Measurements from ENCODE around the gene CYP21A2.
"Not testable (repeated sequence)": the region's sequence is repeated elsewhere in the genome, so short reads cannot be mapped to it uniquely, and the experiment has no call there.

The CYP21A2 gene

DNA sequence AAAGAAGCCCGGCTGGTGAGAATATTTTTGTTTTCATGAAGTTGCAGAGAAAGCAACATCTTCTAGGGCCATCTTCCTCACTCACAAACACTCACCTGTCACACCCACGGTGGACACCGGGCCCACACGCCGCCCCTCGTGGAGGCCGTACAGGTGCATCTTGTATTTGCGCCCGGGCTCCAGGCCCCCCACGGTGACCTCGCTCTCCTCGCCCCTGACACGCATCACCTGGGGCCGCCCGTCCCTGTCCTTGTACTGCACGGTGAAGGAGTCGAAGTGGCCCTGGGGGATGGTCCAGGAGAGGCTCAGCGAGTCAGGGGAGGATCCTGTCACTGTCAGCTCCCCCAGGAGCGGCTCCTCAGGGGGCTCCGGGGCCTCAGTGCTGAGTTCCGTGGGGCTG, 17.5 kb downstream of the CYP21A2 start:
- DNase-seq (ENCODE audit: low spot score), result not testable (repeated sequence)

DNA sequence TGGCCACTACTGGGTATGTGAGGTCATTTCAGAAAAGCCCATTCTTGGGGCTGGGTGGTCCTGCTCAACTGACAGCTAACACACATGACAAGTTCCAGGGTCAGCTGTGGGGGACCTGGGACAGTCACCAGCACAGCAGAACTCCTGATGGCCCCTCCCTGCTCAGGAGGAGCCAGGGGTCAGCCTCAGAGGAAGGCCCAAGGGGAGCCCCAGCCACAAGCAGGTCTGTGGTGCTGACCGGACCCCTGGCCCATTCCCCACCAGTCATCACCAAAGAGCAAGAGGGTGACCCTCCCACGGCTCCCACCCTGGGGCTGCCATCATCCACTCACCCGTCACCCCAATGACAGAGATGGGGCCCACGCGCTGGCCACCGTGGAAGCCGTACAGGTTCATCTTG, 18.0 kb downstream of the CYP21A2 start:
- no peak for DNase-seq (ENCODE audit: low spot score)

DNA sequence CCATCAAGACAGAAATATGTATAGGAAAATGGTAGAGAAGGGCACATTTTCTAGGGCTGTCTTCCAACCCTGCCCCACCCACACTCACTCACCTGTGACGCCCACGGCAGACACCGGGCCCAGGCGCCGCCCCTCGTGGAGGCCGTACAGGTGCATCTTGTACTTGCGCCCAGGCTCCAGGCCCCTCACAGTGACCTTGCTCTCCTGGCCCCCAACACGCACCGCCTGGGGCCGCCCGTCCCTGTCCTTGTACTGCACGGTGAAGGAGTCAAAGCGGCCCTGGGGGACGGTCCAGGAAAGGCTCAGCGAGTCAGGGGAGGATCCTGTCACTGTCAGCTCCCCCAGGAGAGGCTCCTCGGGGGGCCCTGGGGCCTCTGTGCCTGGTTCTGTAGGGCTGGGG, 19.8 kb downstream of the CYP21A2 start:
- DNase-seq (ENCODE audit: low spot score), result no peak

DNA sequence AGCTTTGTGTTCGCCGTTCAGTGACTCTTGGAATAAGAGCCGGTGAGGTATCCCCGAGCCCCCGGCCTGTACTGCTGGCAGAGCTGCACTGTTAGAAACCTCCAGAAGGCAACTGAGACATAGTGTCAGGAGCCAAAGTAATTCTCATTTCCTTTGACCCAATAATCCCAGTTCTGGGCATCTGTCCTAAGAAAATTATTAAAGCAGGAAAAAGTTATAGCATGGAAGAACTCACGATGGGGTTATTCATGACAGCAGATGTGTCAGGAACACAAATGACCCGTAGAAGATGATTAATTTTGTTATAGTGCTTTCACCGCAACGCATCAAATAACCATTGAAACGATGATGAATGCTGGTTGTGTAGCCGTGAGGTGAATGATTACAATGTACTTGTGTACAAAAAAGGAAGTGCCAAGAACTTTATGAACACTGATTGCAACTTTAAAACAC, 20.3 kb downstream of the CYP21A2 start:
- DNase-seq (ENCODE audit: low spot score), result no peak

DNA sequence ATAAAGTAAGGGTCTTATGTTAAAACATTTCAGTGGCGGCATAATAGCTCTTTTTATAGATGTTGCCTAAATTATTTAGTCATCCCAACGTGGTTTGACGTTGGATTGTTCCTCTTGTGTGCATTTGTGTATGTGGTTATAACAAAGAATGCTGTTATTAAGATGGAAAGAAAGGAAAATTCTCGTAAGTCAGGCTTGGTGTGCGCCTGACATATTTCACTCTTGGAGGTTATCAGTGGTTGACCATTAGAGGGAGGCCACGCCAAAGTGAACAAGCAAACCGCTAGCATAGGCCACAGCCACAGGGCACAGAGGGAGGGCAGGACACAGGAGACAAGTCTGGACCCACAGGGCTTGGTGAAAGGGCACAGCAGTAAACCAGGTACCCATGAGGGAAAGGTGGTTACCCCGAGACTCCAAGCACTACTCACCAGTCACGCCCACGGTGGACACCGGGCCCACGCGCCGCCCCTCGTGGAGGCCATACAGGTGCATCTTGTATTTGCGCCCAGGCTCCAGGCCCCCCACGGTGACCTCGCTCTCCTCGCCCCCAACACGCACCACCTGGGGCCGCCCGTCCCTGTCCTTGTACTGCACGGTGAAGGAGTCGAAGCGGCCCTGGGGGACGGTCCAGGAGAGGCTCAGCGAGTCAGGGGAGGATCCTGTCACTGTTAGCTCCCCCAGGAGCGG, 22.9 kb downstream of the CYP21A2 start:
- DNase-seq (ENCODE audit: low spot score), result no peak

DNA sequence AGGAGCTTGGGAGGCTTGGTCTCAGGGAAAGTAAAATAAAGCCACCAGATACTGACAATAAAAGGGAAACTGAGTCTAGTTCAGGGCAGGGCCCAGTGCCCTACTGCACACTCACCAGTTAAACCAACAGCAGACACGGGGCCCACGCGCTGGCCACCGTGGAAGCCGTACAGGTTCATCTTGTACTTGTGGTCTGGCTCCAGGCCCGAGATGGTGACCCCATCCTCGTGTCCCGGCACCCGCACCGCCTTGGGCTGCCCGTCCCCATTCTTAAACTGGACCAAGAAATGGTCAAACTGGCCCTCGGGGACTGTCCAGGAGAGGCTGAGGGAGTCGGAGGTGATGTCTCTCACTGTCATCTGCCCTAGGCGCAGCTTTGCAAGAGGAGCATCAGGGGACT, 26.5 kb downstream of the CYP21A2 start:
- no peak for DNase-seq (ENCODE audit: low spot score)

DNA sequence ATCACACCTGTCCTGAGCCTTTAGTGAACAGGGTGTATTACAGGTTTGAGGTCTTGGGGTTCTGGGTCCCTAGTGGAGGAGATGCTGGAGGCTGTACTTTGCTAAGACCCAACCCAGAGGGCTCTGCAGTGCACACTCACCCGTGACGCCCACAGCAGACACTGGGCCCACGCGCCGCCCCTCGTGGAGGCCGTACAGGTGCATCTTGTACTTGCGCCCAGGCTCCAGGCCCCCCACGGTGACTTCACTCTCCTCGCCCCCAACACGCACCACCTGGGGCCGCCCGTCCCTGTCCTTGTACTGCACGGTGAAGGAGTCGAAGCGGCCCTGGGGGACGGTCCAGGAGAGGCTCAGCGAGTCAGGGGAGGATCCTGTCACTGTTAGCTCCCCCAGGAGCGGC, 29.3 kb downstream of the CYP21A2 start:
- not testable (repeated sequence) for DNase-seq (ENCODE audit: low spot score)

DNA sequence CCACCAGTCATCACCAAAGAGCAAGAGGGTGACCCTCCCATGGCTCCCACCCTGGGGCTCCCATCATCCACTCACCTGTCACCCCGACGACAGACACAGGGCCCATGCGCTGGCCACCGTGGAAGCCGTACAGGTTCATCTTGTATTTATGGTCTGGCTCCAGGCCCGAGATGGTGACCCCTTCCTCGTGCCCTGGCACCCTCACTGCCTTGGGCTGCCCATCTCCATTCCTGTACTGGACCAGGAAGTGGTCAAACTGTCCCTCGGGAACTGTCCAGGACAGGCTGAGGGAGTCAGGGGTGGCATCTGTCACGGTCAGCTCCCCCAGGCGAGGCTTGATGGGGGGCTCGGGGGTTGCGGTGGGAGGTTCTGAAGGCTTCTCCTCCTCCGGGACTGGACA, 30.1 kb downstream of the CYP21A2 start:
- not testable (repeated sequence) for DNase-seq (ENCODE audit: low spot score)

DNA sequence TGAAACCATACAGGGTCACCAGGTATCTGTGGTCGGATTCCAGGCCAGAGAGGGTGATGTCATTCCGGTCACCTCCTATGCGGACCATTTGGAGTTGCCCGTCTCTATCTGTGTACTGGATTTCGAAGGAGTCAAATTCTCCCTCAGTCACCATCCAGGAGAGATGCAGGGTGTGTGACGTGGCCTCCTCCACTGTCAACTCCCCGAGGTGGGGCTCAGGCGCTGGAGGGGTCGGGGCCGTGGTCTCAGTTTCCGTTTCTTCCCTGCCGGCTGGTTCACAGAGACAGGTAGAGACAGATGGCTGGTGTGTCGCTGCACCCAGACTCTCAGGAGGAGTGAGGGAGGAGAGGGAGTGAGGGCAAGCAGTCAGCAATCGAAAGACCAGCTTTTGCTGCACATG, 30.7 kb downstream of the CYP21A2 start:
- DNase-seq (ENCODE audit: low spot score), result no peak

DNA sequence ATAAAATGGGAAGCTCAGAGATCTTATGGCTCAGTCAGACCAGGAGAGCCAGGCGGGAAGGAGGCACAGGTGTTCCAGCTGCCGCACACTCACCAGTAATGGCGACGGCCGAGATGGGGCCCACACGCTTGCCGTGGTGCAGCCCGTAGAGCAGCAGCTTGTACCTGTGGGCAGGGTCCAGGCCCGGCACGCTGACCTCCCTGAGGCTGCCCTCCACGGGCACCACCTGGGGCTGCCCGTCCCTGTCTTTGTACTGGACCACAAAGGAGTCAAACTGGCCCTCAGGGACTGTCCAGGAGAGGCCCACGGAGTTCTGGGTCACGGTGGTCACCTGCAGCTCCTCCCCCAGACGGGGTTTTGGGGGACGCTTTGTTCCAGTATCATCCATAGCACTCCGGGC, 31.2 kb downstream of the CYP21A2 start:
- DNase-seq (ENCODE audit: low spot score), result no peak

DNA sequence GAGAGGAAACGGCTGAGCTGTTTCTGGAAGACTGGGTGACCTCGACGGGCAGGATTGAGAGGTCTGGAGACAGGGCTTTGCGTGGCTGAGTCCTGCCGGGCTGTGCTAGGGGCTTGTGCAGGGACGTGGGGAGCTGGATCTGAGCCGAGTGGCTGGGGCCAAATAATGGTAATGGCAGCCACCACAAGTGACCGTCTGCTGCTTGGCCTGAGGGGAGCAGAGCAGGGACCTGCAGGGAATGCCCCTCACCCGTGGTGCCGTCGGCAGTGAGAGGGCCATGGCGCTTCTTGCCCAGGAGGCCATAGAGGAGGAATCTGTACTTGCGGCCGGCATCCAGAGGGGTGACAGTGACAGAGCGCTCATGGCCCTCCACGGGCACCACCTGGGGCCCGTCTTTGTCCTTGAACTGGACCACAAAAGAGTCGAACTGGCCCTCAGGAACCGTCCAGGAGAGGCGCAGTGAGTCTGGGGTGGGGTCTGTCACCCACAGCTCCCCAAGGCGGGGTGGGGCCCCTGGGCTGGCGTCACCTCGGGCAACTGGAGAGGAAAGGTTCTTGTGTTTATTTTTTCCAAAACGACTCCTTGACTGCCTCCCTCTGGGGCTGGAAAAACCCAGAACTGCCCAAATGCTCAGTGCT, 31.8 kb downstream of the CYP21A2 start:
- DNase-seq (ENCODE audit: low spot score), result no peak

DNA sequence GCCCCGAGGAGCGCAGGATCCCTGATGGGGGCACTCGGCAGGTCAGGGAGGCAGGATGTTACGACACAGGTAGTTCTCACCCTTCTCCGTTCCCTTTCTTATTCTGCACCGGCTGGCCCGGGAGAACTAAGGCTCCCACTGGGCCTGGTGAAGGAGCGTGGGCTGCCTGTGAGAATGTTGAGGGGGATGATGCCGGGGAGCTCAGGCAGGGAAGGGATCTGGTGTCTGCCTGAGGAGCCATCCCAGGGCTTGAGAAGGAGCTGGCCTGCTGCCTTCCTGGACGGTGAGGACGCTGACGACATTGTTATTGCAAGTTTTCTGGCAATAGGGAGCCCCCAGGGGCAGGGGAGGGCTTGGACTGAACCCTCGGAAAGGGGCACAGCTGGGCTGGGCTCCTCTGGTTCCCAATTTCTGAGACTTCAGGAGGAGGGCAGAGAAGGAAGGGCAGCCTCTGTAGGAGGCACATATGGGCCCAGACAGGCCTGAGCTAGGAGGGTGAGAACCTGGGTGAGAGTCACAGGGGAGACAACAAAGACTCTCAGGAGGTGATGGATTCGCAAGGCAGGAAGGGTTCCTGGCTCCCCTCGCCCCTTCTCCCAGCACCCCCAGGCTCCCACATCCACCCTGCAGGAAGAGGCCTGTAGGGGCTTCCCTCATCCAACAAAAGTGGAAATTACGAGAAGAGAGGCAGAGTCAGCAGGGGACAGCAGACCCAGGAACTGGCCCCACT, 32.8 kb downstream of the CYP21A2 start:
- no peak for DNase-seq (ENCODE audit: low spot score)

DNA sequence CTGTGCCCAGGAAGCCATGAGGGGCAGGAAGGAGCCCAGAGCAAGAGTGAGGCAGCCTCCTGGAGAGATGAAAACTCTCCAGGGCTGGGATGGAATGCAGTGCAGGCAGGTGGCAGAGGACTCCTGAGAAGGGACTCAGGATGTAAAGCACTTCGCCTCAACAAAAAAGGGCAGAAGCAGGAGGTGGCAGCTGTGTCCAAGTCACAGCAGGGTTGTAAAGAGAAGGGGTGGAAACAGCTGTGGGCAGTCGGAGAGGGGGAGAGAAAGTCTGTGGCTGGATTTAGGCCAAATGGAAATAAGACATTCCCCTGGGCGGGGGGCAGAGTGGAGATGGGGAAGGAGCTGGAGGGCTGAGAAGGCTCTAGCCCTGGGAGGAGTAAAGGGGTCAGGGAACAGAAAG, 34.9 kb downstream of the CYP21A2 start:
- no peak for DNase-seq (ENCODE audit: low spot score)

DNA sequence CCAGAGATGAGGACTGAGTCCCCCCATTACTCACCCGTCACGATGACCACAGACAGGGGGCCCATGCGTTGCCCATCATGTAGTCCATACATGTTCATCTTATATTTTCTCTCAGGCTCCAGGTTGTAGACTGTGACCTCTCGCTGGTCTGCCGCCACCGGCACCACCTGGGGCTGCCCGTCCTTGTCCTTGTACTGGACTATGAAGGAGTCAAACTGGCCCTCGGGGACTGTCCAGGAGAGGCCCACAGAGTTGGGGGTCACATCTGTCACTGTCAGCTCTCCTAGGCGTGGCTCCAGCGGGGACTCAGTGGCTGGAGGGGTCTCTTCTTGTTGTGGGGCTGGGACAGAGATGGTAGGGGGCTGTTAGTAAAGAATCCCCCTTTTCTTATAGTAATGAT, 35.4 kb downstream of the CYP21A2 start:
- no peak for DNase-seq (ENCODE audit: low spot score)

DNA sequence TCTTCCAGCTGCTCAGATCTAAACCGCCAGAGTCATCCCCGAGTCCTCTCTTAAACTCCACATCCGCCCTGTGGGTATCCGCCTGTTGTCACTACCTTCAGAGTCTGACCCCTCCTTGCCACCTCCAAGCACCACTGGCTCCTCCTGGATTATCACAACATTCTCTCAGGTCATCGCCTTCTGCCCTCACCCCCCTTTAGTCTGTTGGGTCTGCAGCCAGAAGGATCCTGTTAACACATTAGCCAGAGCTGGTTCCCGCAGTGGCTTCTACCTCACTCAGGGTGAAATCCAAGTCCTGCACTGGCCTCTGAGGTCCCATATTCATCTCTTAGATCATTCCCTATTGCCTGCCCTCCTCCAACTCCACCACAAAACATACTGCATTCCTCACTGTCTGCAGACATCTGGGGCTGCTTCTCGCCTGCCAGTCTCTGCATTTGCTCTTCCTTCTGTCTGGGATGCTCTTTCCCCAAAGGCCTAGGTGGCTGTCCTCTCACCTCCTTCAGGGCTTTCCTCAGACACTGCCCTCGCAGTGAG, 36.8 kb downstream of the CYP21A2 start:
- DNase-seq (ENCODE audit: low spot score), result no peak

DNA sequence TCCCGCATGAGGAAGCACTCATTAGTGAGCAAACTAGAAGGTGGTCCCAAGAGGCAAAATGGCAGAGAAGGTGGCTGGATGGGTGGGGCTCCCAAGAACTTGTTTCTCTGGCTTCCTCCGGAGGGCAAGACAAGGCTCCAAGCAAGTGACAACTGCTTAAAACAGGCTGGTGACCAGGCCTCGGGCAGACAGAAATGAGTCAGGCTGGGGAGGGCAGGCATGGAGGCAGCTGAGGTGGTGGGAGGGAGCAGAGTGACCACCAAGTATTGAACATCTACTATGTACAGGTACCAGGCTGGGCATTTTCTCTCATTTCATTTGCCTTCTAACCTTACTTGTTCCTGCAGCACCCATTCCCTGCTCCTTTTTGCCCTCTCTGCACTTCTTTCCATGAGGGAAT, 37.6 kb downstream of the CYP21A2 start:
- DNase-seq (ENCODE audit: low spot score), result no peak

DNA sequence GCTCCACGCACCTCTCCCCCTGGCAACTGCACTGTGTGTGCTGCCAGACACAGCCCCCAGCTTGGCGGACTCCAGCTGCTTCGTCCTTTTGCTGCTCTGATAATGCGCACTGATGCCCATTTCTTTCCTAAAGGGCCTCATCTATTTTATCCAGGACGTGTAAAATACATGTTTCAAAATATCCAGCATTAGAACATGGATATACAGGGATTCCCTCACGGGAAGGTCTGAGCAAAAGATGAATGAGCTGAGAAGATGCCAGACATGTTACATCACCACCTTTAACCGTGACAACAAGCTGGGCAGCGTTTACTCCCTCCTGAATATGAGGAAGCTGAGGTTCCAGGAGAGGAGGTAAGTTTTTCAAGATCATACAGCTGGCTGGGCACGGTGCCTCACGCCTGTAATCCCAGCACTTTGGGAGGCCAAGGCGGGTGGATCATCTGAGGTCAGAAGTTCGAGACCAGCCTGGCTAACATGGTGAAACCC, 38.1 kb downstream of the CYP21A2 start:
- no peak for DNase-seq (ENCODE audit: low spot score)

DNA sequence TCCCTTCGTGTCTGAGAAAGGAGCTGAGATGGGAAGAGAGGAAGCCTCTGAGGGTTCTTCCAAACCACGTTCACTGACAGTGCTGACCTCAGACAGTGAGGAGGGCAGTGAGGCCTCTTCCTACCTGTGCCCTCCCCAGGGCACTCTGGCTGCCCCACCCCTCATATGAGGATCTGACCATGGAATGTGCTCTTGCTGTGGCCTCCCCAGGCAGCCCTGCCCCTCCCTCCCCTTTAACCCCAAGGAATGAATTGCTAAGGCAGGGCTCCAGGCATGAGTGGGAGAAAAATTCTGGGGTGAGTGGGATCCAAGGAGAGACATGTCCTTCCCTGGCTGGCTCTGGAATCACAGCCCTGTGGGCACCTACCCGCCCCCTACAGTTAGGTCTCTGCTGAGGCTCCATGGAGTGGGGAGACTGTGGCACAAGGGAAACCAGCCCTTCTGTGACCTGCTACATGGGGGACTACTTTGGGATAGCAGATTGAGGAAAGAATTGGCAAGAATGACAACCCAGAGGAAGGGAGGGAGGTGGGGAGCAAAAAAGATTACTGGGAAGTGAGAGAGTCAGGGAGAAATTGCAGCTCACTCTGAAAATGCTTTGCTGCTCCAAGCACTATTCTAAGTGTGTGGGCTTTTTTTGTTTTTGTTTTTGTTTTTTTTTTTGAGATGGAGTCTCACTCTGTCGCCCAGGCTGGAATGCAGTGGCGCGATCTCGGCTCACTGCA, 41.5 kb downstream of the CYP21A2 start:
- no peak for DNase-seq (ENCODE audit: low spot score)

DNA sequence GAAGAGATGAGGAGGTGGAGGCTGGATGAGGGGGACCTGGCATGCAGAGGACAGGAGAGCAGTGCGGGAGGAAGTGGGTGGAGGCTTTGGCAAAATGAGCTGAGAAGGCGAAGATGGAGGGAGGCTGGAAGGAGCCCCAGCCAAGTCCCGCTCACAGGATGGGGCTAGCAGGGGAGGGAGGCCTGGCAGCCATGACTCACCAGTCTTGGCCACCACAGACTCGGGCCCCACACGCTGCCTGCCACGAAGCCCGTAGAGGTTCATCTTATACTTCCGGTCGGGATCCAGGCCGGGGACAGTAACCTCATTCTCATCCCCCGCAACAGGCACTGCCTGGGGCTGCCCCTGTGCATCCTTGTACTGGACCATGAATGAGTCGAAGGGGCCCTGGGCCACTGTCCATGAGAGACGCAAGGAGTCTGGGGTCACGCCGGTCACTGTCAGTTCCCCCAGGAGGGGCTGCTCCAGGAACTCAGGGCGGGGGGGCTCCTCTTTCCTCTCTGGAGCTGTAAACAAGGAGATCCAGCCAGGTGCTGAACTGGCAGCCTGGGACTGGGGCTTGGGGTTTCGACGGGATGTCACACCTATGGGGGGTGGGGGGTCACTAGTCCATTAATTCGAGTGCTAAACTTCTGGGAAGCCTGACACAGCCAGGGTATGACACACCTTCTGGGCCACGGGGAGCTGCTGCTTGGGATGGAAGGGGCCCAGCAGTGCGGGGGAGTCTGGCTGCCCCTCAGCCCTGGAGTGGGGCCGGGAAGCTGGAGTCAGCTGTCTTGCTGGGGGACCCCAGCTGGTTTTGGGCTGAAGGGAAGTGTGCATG, 43.2 kb downstream of the CYP21A2 start:
- no peak for DNase-seq (ENCODE audit: low spot score)

DNA sequence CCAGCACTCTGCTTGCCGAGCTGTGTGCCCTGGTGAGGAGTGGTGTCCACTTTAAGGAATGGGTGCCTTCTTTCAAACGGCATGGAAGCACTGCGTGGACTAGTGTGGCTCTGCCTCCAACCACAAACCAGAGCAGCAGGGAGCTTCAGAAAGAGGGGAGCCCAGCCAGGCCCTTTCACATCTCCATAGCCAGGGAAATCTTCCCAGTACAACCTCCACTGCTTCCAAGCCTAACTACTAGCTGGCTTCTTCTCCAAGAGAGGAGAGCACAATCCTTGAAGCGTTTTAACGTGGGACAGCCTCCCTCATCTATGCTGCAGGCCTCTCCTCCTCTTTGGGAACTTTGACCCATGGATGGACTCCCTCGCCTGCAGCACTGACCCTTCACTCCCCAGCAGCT, 44.3 kb downstream of the CYP21A2 start:
- DNase-seq (ENCODE audit: low spot score), result no peak

DNA sequence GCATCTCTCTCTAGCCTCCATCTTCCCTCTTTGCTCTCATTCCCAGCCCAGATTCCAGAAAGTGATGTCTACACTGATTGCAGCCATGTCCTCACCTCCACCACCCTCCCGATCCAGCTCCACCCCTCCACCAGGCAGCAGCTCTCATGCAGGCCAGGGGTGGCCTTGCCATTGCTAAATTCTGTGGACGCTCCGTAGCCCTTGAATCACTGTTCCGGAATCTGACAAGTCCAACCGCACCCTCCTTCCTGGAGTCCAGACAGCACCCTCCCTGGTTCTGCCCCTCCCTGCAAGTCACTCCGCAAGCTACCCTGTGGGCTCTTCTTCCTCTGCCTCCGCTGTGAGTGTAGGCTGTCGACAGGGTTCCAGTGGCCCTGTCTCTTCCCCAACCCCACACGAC, 44.7 kb downstream of the CYP21A2 start:
- no peak for DNase-seq (ENCODE audit: low spot score)
